CD4-positive, alpha-beta T cell treated with Interleukin-17A for 1 hour (primary cell): Measurements from ENCODE around the gene C12orf57.

Source experiments
- DNase-seq: peaks from one replicate; pipeline ENCODE4 v3.0.0-alpha.2; 2020

C12orf57 gene

GRCh38 chr12:6966351-6966750 is 22.5 kb downstream of the C12orf57 start:
- DNase-seq, result no peak

GRCh38 chr12:6967651-6968100 is 23.9 kb downstream of the C12orf57 start:
- no peak for DNase-seq

GRCh38 chr12:6968426-6968825 is 24.6 kb downstream of the C12orf57 start:
- no peak for DNase-seq

GRCh38 chr12:6970096-6970527 is 26.3 kb downstream of the C12orf57 start:
- peak; percentile 41 for DNase-seq

GRCh38 chr12:6974180-6974579 is 30.4 kb downstream of the C12orf57 start:
- no peak for DNase-seq

- no peak for DNase-seq
Observed at GRCh38 chr12:6975297-6976032, 31.6 kb downstream of the C12orf57 start.

- DNase-seq, result no peak
Observed at GRCh38 chr12:6977653-6978052, 33.8 kb downstream of the C12orf57 start.

GRCh38 chr12:6978188-6978587 is 34.4 kb downstream of the C12orf57 start:
- no peak for DNase-seq

- DNase-seq, result no peak
Observed at GRCh38 chr12:6978611-6979011, 34.8 kb downstream of the C12orf57 start.

- DNase-seq, result no peak
Observed at GRCh38 chr12:6979021-6979420, 35.2 kb downstream of the C12orf57 start.

- DNase-seq, result no peak
Observed at GRCh38 chr12:6979453-6979852, 35.6 kb downstream of the C12orf57 start.

GRCh38 chr12:6980075-6980474 is 36.3 kb downstream of the C12orf57 start:
- DNase-seq, result no peak

- DNase-seq, result no peak
Observed at GRCh38 chr12:6980740-6981139, 36.9 kb downstream of the C12orf57 start.

- DNase-seq, result no peak
Observed at GRCh38 chr12:6981152-6982052, 37.6 kb downstream of the C12orf57 start.

- no peak for DNase-seq
Observed at GRCh38 chr12:6982532-6982931, 38.7 kb downstream of the C12orf57 start.

GRCh38 chr12:6987956-6988553 is 44.2 kb downstream of the C12orf57 start:
- no peak for DNase-seq
